H9 (cell line): ENCODE data around the gene PRKCZ. TPM values are rescaled to one million over a fixed set of nuclear protein-coding genes. Genes with fewer than 3 reads are reported as not detected.

Experiments
- DNase-seq: peaks from one replicate; pipeline ENCODE4 v3.0.0-alpha.2; 2017
- H2AFZ ChIP-seq: one replicate; pipeline ENCODE4 v1.6.1; 2013; ENCODE audit warnings: mild to moderate bottlenecking, low read length, control low read depth, moderate library complexity
- H2AK5ac ChIP-seq: 2 replicates; pipeline ENCODE4 v1.6.1; 2013; ENCODE audit warnings: low read length, control low read depth, mixed read lengths; ENCODE audit not compliant: insufficient read length
- H2BK120ac ChIP-seq: one replicate; pipeline ENCODE4 v1.6.1; 2013; ENCODE audit warnings: low read depth, mild to moderate bottlenecking, low read length, control low read depth, inconsistent platforms; ENCODE audit not compliant: poor library complexity, severe bottlenecking
- H2BK12ac ChIP-seq: 2 replicates; pipeline ENCODE4 v1.6.1; 2013; ENCODE audit warnings: low read length, control low read depth, mixed read lengths, low read depth; ENCODE audit not compliant: insufficient read length
- H2BK15ac ChIP-seq: 2 replicates; pipeline ENCODE4 v1.6.1; 2013; ENCODE audit warnings: low read depth, low read length, control low read depth
- H2BK20ac ChIP-seq: one replicate; pipeline ENCODE4 v1.6.1; 2013; ENCODE audit warnings: low read depth, mild to moderate bottlenecking, low read length, control low read depth, inconsistent platforms; ENCODE audit not compliant: poor library complexity, severe bottlenecking
- H2BK5ac ChIP-seq: 2 replicates; pipeline ENCODE4 v1.6.1; 2013; ENCODE audit warnings: low read length, control low read depth, mixed read lengths; ENCODE audit not compliant: insufficient read length
- H3K14ac ChIP-seq: 2 replicates; pipeline ENCODE4 v1.6.1; 2013; ENCODE audit warnings: low read length, control low read depth; ENCODE audit not compliant: insufficient read depth
- H3K18ac ChIP-seq: 2 replicates; pipeline ENCODE4 v1.6.1; 2013; ENCODE audit warnings: low read depth, mild to moderate bottlenecking, mixed read lengths, low read length, control low read depth; ENCODE audit not compliant: insufficient read length
- H3K23ac ChIP-seq: 2 replicates; pipeline ENCODE4 v1.6.1; 2013; ENCODE audit warnings: low read length, control low read depth, mixed read lengths, low read depth; ENCODE audit not compliant: insufficient read length
- H3K23me2 ChIP-seq: 2 replicates; pipeline ENCODE4 v1.6.1; 2013; ENCODE audit warnings: low read depth, mild to moderate bottlenecking, mixed read lengths, low read length, control low read depth; ENCODE audit not compliant: insufficient read length, poor library complexity, severe bottlenecking
- H3K27ac ChIP-seq: 2 replicates; pipeline ENCODE4 v1.5.1; 2013; ENCODE audit warnings: low read length, control low read depth, mixed read lengths, low read depth; ENCODE audit not compliant: insufficient read length
- H3K27me3 ChIP-seq: 2 replicates; pipeline ENCODE4 v1.6.1; 2013; ENCODE audit warnings: low read length, control low read depth, inconsistent platforms; ENCODE audit not compliant: insufficient read depth
- H3K4ac ChIP-seq: 2 replicates; pipeline ENCODE4 v1.6.1; 2013; ENCODE audit warnings: low read depth, mild to moderate bottlenecking, control low read depth, inconsistent platforms, low read length, moderate library complexity
- H3K4me1 ChIP-seq: 2 replicates; pipeline ENCODE4 v1.6.1; 2013; ENCODE audit warnings: low read length, control low read depth, inconsistent platforms; ENCODE audit not compliant: insufficient read depth
- H3K4me2 ChIP-seq: 2 replicates; pipeline ENCODE4 v1.6.1; 2013; ENCODE audit warnings: low read length, control low read depth, mixed read lengths; ENCODE audit not compliant: insufficient read length, insufficient read depth
- H3K56ac ChIP-seq: 2 replicates; pipeline ENCODE4 v1.6.1; 2013; ENCODE audit warnings: low read depth, mild to moderate bottlenecking, mixed read lengths, low read length, control low read depth; ENCODE audit not compliant: insufficient read length
- H3K79me1 ChIP-seq: 2 replicates; pipeline ENCODE4 v1.6.1; 2013; ENCODE audit warnings: low read depth, mild to moderate bottlenecking, moderate library complexity, low read length, control low read depth, inconsistent platforms; ENCODE audit not compliant: insufficient read depth, poor library complexity, severe bottlenecking
- H3K79me2 ChIP-seq: 2 replicates; pipeline ENCODE4 v1.6.1; 2013; ENCODE audit warnings: low read length, control low read depth, inconsistent platforms; ENCODE audit not compliant: insufficient read depth
- H3K9ac ChIP-seq: 2 replicates; pipeline ENCODE4 v1.6.1; 2013; ENCODE audit warnings: low read length, control low read depth, mixed read lengths; ENCODE audit not compliant: insufficient read length; ENCODE audit errors: extremely low read depth
- H3K9me3 ChIP-seq: one replicate; pipeline ENCODE4 v1.6.1; 2013; ENCODE audit warnings: low read depth, low read length, inconsistent platforms; ENCODE audit not compliant: control insufficient read depth
- H3T11ph ChIP-seq: one replicate; pipeline ENCODE4 v1.6.1; 2013; ENCODE audit warnings: mild to moderate bottlenecking, low read length, control low read depth, inconsistent platforms
- H4K20me1 ChIP-seq: one replicate; pipeline ENCODE4 v1.6.1; 2013; ENCODE audit not compliant: control insufficient read depth, insufficient read length, insufficient read depth
- H4K5ac ChIP-seq: 2 replicates; pipeline ENCODE4 v1.6.1; 2013; ENCODE audit warnings: low read depth, mild to moderate bottlenecking, mixed read lengths, low read length, control low read depth; ENCODE audit not compliant: insufficient read length
- H4K8ac ChIP-seq: replicated peaks from 2 replicates; pipeline ENCODE4 v1.6.1; 2013; ENCODE audit warnings: low read length, control low read depth, mixed read lengths, low read depth; ENCODE audit not compliant: insufficient read length
- H4K91ac ChIP-seq: 2 replicates; pipeline ENCODE4 v1.6.1; 2013; ENCODE audit warnings: low read depth, mild to moderate bottlenecking, moderate library complexity, mixed read lengths, low read length, control low read depth; ENCODE audit not compliant: insufficient read length
- H3K27ac Mint-ChIP-seq, 3 experiments: 2 replicates in 2 of 3; 3 replicates in 1 of 3; pipeline ENCODE4 v1.8.0; 2020 to 2021; ENCODE audit warnings: mixed read lengths in 3 of 3, mild to moderate bottlenecking in 1 of 3, moderate library complexity in 1 of 3
- H3K27me3 Mint-ChIP-seq: 2 replicates; pipeline ENCODE4 v1.8.0; 2021; ENCODE audit warnings: low read depth, mild to moderate bottlenecking, moderate library complexity, mixed read lengths
- H3K36me3 Mint-ChIP-seq, 3 experiments: 2 replicates in 2 of 3; 3 replicates in 1 of 3; pipeline ENCODE4 v1.8.0; 2020 to 2021; ENCODE audit warnings: low read depth in 3 of 3, mixed read lengths in 3 of 3; ENCODE audit not compliant: insufficient read depth in 1 of 3
- H3K4me1 Mint-ChIP-seq, 2 experiments: 2 replicates each; pipeline ENCODE4 v1.8.0; 2020; ENCODE audit warnings: mixed read lengths in 2 of 2
- H3K4me3 Mint-ChIP-seq, 2 experiments: 2 replicates in 1 of 2; 3 replicates in 1 of 2; pipeline ENCODE4 v1.8.0; 2020 to 2021; ENCODE audit warnings: mild to moderate bottlenecking in 2 of 2, mixed read lengths in 2 of 2, moderate library complexity in 1 of 2
- H3K9me3 Mint-ChIP-seq, 2 experiments: 2 replicates in 1 of 2; 3 replicates in 1 of 2; pipeline ENCODE4 v1.8.0; 2020; ENCODE audit warnings: mild to moderate bottlenecking in 2 of 2, mixed read lengths in 2 of 2, moderate library complexity in 1 of 2
- WGBS: extraction: QIAGEN DNeasy Blood & Tissue Kit; methylation state at CpG from one replicate; pipeline ENCODE4 v1.1.7; 2013; ENCODE audit warnings: missing lambda C conversion rate, low lambda C conversion rate, mixed read lengths; ENCODE audit not compliant: insufficient read length; ENCODE audit errors: extremely low coverage; 5-methylcytosine and 5-hydroxymethylcytosine counted together
- total RNA-seq: library from RNA; stranded (reverse); gene quantifications from 2 replicates; pipeline ENCODE4 v1.2.1, GENCODE V29; 2021
- TF ChIP-seq, protein P1 (sequence below): fragments of 200-600 bp; sonication (generic); conservative IDR thresholded peaks from 3 replicates; pipeline ENCODE4 v1.8.0; 2021; ENCODE audit warnings: antibody characterized with exemption, mild to moderate bottlenecking

PRKCZ gene
- total RNA-seq, 1 experiment from 2014 or later = 48.4 TPM

DNA sequence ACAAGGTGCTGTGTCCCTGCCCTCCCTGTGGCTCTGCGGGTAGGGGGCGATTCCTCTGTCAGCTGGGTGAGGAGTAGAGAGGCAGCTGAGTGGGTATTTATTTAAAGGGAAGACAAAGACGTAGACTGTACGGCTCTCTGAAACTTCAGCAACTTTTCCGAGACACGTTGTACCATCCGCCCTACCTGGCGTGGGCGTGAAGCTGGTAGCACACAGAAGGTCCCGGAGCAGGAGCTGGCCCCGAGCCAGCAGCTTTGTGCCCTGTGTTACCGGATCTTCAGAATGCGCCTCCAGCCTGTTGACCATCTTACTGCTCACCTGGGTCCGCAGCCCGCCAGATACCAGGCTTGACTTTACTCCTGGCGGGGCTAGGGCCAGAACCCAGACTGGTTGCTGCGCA lies 34.9 kb downstream of the PRKCZ start:
- H2AK5ac ChIP-seq = no peak overlapping the region

More for the DNA sequence above, 34.9 kb downstream of the PRKCZ start:
- Histone ChIP-seq H4K91ac (no peak overlapping the region), H3K4me1 (no peaks in the 10 kb centered on the region), H3K4ac (no peak overlapping the region), H3T11ph (no peak overlapping the region), H2BK15ac (no peak overlapping the region), H3K56ac (no peak overlapping the region), H3K18ac (no peak overlapping the region), H3K9ac (no peak overlapping the region), H2BK12ac (no peak overlapping the region), H3K23me2 (no peaks in the 10 kb centered on the region), H3K9me3 (no peaks in the 10 kb centered on the region), H3K14ac (no peak overlapping the region), H4K20me1 (no peaks in the 10 kb centered on the region), H3K27ac (no peak overlapping the region), H3K27me3 (no peaks in the 10 kb centered on the region), H2BK20ac (no peak overlapping the region), H2BK5ac (no peak overlapping the region), H3K79me2 (peaks cover 2% of the 10 kb centered on the region; the same call in 1 of the 2 replicates), H3K4me2 (no peak overlapping the region), H3K79me1 (no peaks in the 10 kb centered on the region), H4K8ac (no peak overlapping the region), H2BK120ac (no peak overlapping the region), H4K5ac (no peak overlapping the region), H3K23ac (no peak overlapping the region), H2AFZ (no peak overlapping the region)
- Mint-ChIP-seq H3K4me1 (peaks cover 5 to 18% of the 10 kb centered on the region in 2 experiments), H3K4me3 (no peak overlapping the region), H3K27me3 (no peaks in the 10 kb centered on the region), H3K36me3 (peaks cover 0 to 5% (median 5%) of the 10 kb centered on the region in 3 experiments; a peak in 3 of 7 replicates), H3K9me3 (no peaks in the 10 kb centered on the region), H3K27ac (no peak overlapping the region)
- no CpG with 5 or more reads among the region's 17 CpGs for WGBS
- DNase-seq = no peak
- TF ChIP-seq, protein P1, sequence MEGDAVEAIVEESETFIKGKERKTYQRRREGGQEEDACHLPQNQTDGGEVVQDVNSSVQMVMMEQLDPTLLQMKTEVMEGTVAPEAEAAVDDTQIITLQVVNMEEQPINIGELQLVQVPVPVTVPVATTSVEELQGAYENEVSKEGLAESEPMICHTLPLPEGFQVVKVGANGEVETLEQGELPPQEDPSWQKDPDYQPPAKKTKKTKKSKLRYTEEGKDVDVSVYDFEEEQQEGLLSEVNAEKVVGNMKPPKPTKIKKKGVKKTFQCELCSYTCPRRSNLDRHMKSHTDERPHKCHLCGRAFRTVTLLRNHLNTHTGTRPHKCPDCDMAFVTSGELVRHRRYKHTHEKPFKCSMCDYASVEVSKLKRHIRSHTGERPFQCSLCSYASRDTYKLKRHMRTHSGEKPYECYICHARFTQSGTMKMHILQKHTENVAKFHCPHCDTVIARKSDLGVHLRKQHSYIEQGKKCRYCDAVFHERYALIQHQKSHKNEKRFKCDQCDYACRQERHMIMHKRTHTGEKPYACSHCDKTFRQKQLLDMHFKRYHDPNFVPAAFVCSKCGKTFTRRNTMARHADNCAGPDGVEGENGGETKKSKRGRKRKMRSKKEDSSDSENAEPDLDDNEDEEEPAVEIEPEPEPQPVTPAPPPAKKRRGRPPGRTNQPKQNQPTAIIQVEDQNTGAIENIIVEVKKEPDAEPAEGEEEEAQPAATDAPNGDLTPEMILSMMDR = no peak
